ENCODE data around the gene SULF2. TPM values are rescaled to one million over a fixed set of nuclear protein-coding genes. Genes with fewer than 3 reads are reported as not detected.

Gene SULF2
- total and polyA plus RNA-seq, 4 donors, result 78.8 to 350 (median 212) TPM

GRCh38 chr20:47631078-47631477 lies 154.2 kb downstream of the SULF2 start:
- no peak overlapping the region for H3K4me3 ChIP-seq (ENCODE audit: low read depth, low read length)
- H3K4me1 ChIP-seq (ENCODE audit: control insufficient read depth, insufficient read depth, low read length), result no peaks in the 10 kb centered on the region
- no peaks in the 10 kb centered on the region for H3K9me3 ChIP-seq (ENCODE audit: control insufficient read depth, insufficient read depth, low read length)

GRCh38 chr20:47629907-47630306 lies 155.4 kb downstream of the SULF2 start:
- Histone ChIP-seq H3K27ac (ENCODE audit: low read depth, low read length) (no peak overlapping the region), H3K36me3 (ENCODE audit: control insufficient read depth, insufficient read depth, low read length) (peaks cover 3% of the 10 kb centered on the region), H3K27me3 (ENCODE audit: control insufficient read depth, insufficient read depth, low read length) (no peaks in the 10 kb centered on the region), H3K9me3 (ENCODE audit: control insufficient read depth, insufficient read depth, low read length) (no peaks in the 10 kb centered on the region), H3K4me3 (ENCODE audit: low read depth, low read length) (no peak overlapping the region), H3K4me1 (ENCODE audit: control insufficient read depth, insufficient read depth, low read length) (no peaks in the 10 kb centered on the region)
- WGBS (ENCODE audit: insufficient coverage), result no CpG with 5 or more reads among the region's 2 CpGs
- DNase-seq (ENCODE audit: low read depth in 4 of 6, low spot score in 6 of 6), result no peak

More at GRCh38 chr20:47631078-47631477, 154.2 kb downstream of the SULF2 start:
- peaks cover 7% of the 10 kb centered on the region for H3K36me3 ChIP-seq (ENCODE audit: control insufficient read depth, insufficient read depth, low read length)
- no peak overlapping the region for H3K27ac ChIP-seq (ENCODE audit: low read depth, low read length)
- no peak for DNase-seq (ENCODE audit: low read depth in 4 of 6, low spot score in 6 of 6)
- H3K27me3 ChIP-seq (ENCODE audit: control insufficient read depth, insufficient read depth, low read length), result no peaks in the 10 kb centered on the region

DNA sequence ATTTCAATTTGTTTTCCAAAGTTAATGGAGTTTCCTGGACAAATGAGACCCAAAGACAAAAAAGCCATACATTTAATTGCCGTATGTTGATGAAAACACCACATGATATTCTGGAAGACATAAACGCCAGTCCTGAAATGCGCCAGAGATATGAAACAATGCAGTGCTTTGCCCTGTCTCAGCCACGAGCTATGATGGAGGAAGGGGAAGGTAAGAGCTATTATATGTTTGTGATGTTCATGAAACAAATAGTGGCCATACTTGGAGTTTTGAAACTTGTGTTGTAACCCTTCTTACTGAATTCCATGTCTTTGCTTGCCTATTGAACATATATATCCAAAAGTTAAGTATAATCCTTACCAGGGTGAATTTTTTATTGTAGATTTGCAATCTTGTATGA lies 157.7 kb downstream of the SULF2 start:
- Histone ChIP-seq H3K36me3 (ENCODE audit: control insufficient read depth, insufficient read depth, low read length) (no peaks in the 10 kb centered on the region), H3K27me3 (ENCODE audit: control insufficient read depth, insufficient read depth, low read length) (no peaks in the 10 kb centered on the region), H3K27ac (ENCODE audit: low read depth, low read length) (no peak overlapping the region), H3K4me1 (ENCODE audit: control insufficient read depth, insufficient read depth, low read length) (no peaks in the 10 kb centered on the region), H3K9me3 (ENCODE audit: control insufficient read depth, insufficient read depth, low read length) (no peaks in the 10 kb centered on the region), H3K4me3 (ENCODE audit: low read depth, low read length) (no peak overlapping the region)
- 96% methylated on average over 4 of the region's 4 CpGs for WGBS (ENCODE audit: insufficient coverage)
- no peak for DNase-seq (ENCODE audit: low read depth in 4 of 6, low spot score in 6 of 6)

- no peaks in the 10 kb centered on the region for H3K4me1 ChIP-seq (ENCODE audit: control insufficient read depth, insufficient read depth, low read length)
- WGBS (ENCODE audit: insufficient coverage), result 60% methylated on average over 1 of the region's 2 CpGs
- no peaks in the 10 kb centered on the region for H3K9me3 ChIP-seq (ENCODE audit: control insufficient read depth, insufficient read depth, low read length)
Measured at GRCh38 chr20:47623206-47623605, 162.1 kb downstream of the SULF2 start.

GRCh38 chr20:47622118-47622665 lies 163.1 kb downstream of the SULF2 start:
- Histone ChIP-seq H3K27ac (ENCODE audit: low read depth, low read length) (no peak overlapping the region), H3K27me3 (ENCODE audit: control insufficient read depth, insufficient read depth, low read length) (no peaks in the 10 kb centered on the region), H3K4me1 (ENCODE audit: control insufficient read depth, insufficient read depth, low read length) (no peaks in the 10 kb centered on the region), H3K4me3 (ENCODE audit: low read depth, low read length) (no peak overlapping the region), H3K9me3 (ENCODE audit: control insufficient read depth, insufficient read depth, low read length) (no peaks in the 10 kb centered on the region), H3K36me3 (ENCODE audit: control insufficient read depth, insufficient read depth, low read length) (no peaks in the 10 kb centered on the region)
- 90% methylated on average over 6 of the region's 9 CpGs for WGBS (ENCODE audit: insufficient coverage)
- DNase-seq (ENCODE audit: low read depth in 4 of 6, low spot score in 6 of 6), result no peak

More at GRCh38 chr20:47623206-47623605, 162.1 kb downstream of the SULF2 start:
- no peaks in the 10 kb centered on the region for H3K36me3 ChIP-seq (ENCODE audit: control insufficient read depth, insufficient read depth, low read length)
- H3K27ac ChIP-seq (ENCODE audit: low read depth, low read length), result no peak overlapping the region
- no peaks in the 10 kb centered on the region for H3K27me3 ChIP-seq (ENCODE audit: control insufficient read depth, insufficient read depth, low read length)
- H3K4me3 ChIP-seq (ENCODE audit: low read depth, low read length), result no peak overlapping the region
- no peak for DNase-seq (ENCODE audit: low read depth in 4 of 6, low spot score in 6 of 6)

DNA sequence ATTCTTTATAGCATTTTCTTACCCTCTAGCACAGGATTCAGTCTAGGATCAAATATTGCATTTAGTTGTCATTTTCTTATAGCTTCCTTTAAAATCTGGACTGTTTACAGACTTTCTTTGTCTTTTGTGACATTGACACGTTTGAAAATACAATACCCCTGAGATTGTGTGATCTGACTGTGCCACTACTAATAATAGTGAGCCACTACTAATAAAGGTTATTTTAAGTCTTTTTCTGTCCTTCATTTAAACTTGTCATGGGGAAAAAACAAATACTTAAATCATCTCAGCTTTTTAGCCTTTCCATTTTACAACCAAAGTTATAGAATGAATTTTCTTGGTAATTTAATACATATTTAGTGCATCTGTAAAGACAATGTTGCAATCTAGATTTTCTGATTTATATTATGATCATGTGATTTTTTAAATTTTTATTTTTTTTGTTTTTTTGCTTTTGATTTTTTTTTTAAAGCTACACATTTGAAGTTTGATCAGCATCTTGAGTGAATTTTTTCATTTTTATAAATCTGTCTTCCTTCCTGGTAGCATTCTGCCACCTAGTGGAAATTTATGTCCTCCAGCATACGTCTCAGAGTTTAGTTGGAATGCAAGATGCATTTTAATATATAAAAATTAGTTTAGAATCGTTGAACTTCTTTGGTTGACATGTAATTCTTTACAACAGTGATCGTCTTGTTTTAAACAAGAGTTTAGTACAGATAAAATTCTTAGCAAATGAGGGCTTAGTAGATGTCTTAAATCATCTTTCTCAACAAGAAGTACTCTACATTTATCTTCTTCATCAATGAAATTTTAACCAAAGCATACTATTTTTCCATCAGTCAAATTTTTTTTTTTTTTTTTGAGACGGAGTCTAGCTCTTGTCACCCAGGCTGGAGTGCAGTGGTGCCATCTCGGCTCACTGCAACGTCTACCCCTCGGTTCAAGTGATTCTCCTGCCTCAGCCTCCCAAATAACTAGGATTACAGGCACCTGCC lies 164.2 kb downstream of the SULF2 start:
- H3K27ac ChIP-seq (ENCODE audit: low read depth, low read length), result no peak overlapping the region
- no peaks in the 10 kb centered on the region for H3K4me1 ChIP-seq (ENCODE audit: control insufficient read depth, insufficient read depth, low read length)
- H3K36me3 ChIP-seq (ENCODE audit: control insufficient read depth, insufficient read depth, low read length), result no peaks in the 10 kb centered on the region
- DNase-seq (ENCODE audit: low read depth in 4 of 6, low spot score in 6 of 6), result peak; percentile 18 to 90 (median 33)
- no peaks in the 10 kb centered on the region for H3K9me3 ChIP-seq (ENCODE audit: control insufficient read depth, insufficient read depth, low read length)
- H3K27me3 ChIP-seq (ENCODE audit: control insufficient read depth, insufficient read depth, low read length), result no peaks in the 10 kb centered on the region
- WGBS (ENCODE audit: insufficient coverage), result no CpG with 5 or more reads among the region's 8 CpGs
- H3K4me3 ChIP-seq (ENCODE audit: low read depth, low read length), result no peak overlapping the region

DNA sequence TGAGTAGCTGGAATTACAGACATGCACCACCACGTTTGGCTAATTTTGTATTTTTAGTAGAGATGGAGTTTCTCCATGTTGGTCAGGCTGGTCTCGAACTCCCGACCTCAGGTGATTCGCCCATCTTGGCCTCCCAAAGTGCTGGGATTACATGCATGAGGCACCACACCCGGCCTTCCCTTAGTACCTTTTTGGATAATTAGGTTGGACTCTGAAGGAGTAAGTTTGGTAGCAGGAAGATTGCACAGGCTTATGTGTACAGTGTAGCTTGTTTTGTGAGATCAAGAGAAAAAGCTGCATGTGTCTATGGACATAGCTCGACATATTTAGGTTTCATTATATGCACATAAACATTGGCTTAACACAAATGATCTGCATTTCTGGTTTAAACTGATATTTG lies 166.8 kb downstream of the SULF2 start:
- Histone ChIP-seq H3K36me3 (ENCODE audit: control insufficient read depth, insufficient read depth, low read length) (no peaks in the 10 kb centered on the region), H3K27ac (ENCODE audit: low read depth, low read length) (no peak overlapping the region), H3K9me3 (ENCODE audit: control insufficient read depth, insufficient read depth, low read length) (no peaks in the 10 kb centered on the region), H3K27me3 (ENCODE audit: control insufficient read depth, insufficient read depth, low read length) (no peaks in the 10 kb centered on the region), H3K4me1 (ENCODE audit: control insufficient read depth, insufficient read depth, low read length) (no peaks in the 10 kb centered on the region), H3K4me3 (ENCODE audit: low read depth, low read length) (no peak overlapping the region)
- 93% methylated on average over 3 of the region's 6 CpGs for whole genome bisulfite sequencing (ENCODE audit: insufficient coverage)
- DNase-seq (ENCODE audit: low read depth in 4 of 6, low spot score in 6 of 6), result no peak

DNA sequence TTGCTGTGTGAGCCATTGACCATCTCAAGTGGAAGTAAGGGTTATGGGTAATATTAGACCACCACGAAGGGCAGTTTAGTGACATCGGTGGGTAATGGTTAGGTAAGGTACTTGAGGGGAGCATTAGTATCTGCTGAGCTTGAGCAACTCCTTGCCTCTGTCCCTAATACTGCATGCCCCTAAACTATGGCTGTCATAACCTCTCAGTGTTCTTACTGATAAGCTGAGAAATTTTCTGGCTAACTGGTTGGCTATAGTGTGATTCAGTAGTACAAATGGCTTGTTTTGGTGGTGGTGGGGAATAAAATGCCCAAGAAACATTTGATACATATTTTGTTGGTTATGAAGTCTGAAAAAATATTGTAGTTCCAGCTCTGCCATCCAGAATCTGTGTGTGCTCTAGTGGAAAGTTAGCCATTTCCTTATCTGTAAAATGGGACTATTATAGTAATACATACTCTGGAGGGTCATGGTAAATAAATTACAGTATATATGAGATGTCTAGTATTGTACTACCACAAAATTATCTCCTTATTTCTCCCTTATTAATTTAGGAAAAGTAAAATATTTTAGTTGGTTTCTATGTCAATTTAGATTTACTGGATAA lies 170.5 kb downstream of the SULF2 start:
- Histone ChIP-seq H3K36me3 (ENCODE audit: control insufficient read depth, insufficient read depth, low read length) (no peaks in the 10 kb centered on the region), H3K9me3 (ENCODE audit: control insufficient read depth, insufficient read depth, low read length) (no peaks in the 10 kb centered on the region), H3K4me1 (ENCODE audit: control insufficient read depth, insufficient read depth, low read length) (no peaks in the 10 kb centered on the region), H3K27me3 (ENCODE audit: control insufficient read depth, insufficient read depth, low read length) (no peaks in the 10 kb centered on the region), H3K4me3 (ENCODE audit: low read depth, low read length) (no peak overlapping the region), H3K27ac (ENCODE audit: low read depth, low read length) (no peak overlapping the region)
- 80% methylated on average over 1 of the region's 2 CpGs for WGBS (ENCODE audit: insufficient coverage)
- no peak for DNase-seq (ENCODE audit: low read depth in 4 of 6, low spot score in 6 of 6)

DNA sequence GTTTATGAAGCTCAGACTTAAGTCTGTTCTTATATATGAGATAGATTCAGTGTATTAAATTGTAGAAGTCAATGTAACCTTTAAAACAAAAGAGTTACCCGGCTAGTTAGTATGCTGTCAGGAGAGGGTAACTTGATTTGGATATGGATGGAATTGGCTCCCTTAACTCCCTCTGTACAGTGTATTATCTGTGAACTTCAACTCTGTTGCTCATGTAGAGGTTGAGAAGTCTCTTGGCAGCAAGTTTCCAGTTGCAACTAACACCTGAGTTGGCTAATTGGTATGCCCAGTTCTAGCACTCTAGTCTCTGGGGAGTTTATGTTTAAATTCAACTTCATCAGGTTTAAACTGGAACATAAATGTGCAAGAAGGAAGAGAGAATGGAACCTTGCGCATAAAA lies 172.6 kb downstream of the SULF2 start:
- H3K9me3 ChIP-seq (ENCODE audit: control insufficient read depth, insufficient read depth, low read length), result no peaks in the 10 kb centered on the region
- H3K27ac ChIP-seq (ENCODE audit: low read depth, low read length), result no peak overlapping the region
- no peak for DNase-seq (ENCODE audit: low read depth in 4 of 6, low spot score in 6 of 6)
- H3K36me3 ChIP-seq (ENCODE audit: control insufficient read depth, insufficient read depth, low read length), result no peaks in the 10 kb centered on the region
- WGBS (ENCODE audit: insufficient coverage), result no CpG with 5 or more reads among the region's 2 CpGs
- H3K27me3 ChIP-seq (ENCODE audit: control insufficient read depth, insufficient read depth, low read length), result no peaks in the 10 kb centered on the region
- no peaks in the 10 kb centered on the region for H3K4me1 ChIP-seq (ENCODE audit: control insufficient read depth, insufficient read depth, low read length)
- no peak overlapping the region for H3K4me3 ChIP-seq (ENCODE audit: low read depth, low read length)

Measured in spinal cord (tissue), 10 donors.